AG04449 (cell line): ENCODE results near the gene CLDN3.
"Not testable (repeated sequence)": the region's sequence is repeated elsewhere in the genome, so short reads cannot be mapped to it uniquely, and the experiment has no call there.

Experiments
- CTCF ChIA-PET: fragments of 350-600 bp; formaldehyde crosslinking; extraction: SDS; loops from one replicate; lab custom pipeline; 2021; ENCODE audit warnings: antibody characterized with exemption; lab: Yijun Ruan, JAX
- POLR2A ChIA-PET: fragments of 400-600, 350-600 bp; formaldehyde crosslinking; extraction: SDS; loops from one replicate; lab custom pipeline; 2020; ENCODE audit warnings: antibody characterized with exemption, inconsistent platforms; lab: Yijun Ruan, JAX
- DNase-seq: peaks from one replicate; pipeline ENCODE4 v3.0.0-alpha.2; 2010; ENCODE audit warnings: low read depth, low spot score
- H3K4me3 ChIP-seq: 2 replicates; pipeline ENCODE4 v1.5.1; 2011; ENCODE audit warnings: low read depth, mild to moderate bottlenecking, control low read depth, low read length
- CTCF ChIP-seq: IDR thresholded peaks from one replicate; pipeline ENCODE4 v1.5.1; 2011; ENCODE audit warnings: mild to moderate bottlenecking, moderate library complexity, low read length, control low read depth, inconsistent platforms; ENCODE audit not compliant: insufficient read depth; ENCODE audit errors: missing control alignments

CLDN3 gene

GRCh38 chr7:73789051-73789450, 19.0 kb upstream of the CLDN3 start:
- no peak for TF ChIP-seq CTCF
- no peak overlapping the region for H3K4me3 ChIP-seq
- POLR2A ChIA-PET: no interaction called here
- DNase-seq: no peak
- CTCF ChIA-PET: interaction anchor here (1.4 kb wide), 1 partner anchor 183 kb away, joined by 3 read pairs; no protein-coding TSS in a partner anchor

GRCh38 chr7:73787786-73788048, 17.6 kb upstream of the CLDN3 start:
- H3K4me3 ChIP-seq, DNase-seq, POLR2A ChIA-PET: not testable (repeated sequence)
- CTCF ChIA-PET: interaction anchor here (0.7 kb wide), 1 partner anchor 120 kb away, joined by 3 read pairs; the partner anchor contains the start of gene VPS37D

GRCh38 chr7:73786588-73786987, 16.5 kb upstream of the CLDN3 start:
- POLR2A ChIA-PET: no interaction called here
- CTCF ChIA-PET: interaction anchor here (0.7 kb wide), 1 partner anchor 68 kb away, joined by 5 read pairs; no protein-coding TSS in a partner anchor
- DNase-seq: no peak
- no peak overlapping the region for H3K4me3 ChIP-seq
- TF ChIP-seq CTCF: no peak

- no peak overlapping the region for H3K4me3 ChIP-seq
- ChIA-PET CTCF (no interaction called here), POLR2A (no interaction called here)
- DNase-seq: no peak
- TF ChIP-seq CTCF: no peak
Observed at GRCh38 chr7:73779517-73779916, 9.4 kb upstream of the CLDN3 start.

- no peak for DNase-seq
- CTCF ChIA-PET: no interaction called here
- no peak overlapping the region for H3K4me3 ChIP-seq
- POLR2A ChIA-PET: no interaction called here
- no peak for TF ChIP-seq CTCF
Observed at GRCh38 chr7:73778801-73779389, 8.8 kb upstream of the CLDN3 start.

- no peak for TF ChIP-seq CTCF
- ChIA-PET CTCF (no interaction called here), POLR2A (no interaction called here)
- H3K4me3 ChIP-seq: no peak overlapping the region
- DNase-seq: no peak
Observed at GRCh38 chr7:73774923-73775322, 4.9 kb upstream of the CLDN3 start.
